ENCODE data around the gene GRID2.

DNA sequence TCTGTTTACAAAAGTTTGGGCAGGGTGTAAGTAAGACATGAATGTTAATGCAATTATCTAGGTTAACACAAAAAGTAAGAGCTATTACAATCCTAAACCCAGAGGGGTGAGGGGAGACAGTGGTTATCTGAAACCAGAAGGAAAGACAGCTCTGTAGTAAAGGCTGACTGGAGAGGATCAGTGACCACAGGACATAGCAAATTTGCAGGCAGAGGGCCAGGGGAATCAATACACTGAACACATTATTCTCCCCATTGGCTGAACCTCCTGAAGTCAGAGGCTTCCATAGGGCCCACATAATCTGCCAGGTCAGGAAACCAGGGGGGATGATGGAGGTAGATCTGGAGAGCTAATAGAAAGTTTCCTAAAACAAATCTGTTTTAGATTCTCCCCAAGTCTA lies 835.4 kb downstream of the GRID2 start:
- TF ChIP-seq ZFP30 (CRISPR knock-in tag; IDR thresholded peaks at IDR 0.05): no peak
- TF ChIP-seq ISL1 (CRISPR knock-in tag; IDR thresholded peaks at IDR 0.05): no peak
- no peak for TF ChIP-seq PPARA (CRISPR knock-in tag; IDR thresholded peaks at IDR 0.05; ENCODE audit: borderline replicate concordance)
- TF ChIP-seq ZNF70 (CRISPR knock-in tag; IDR thresholded peaks at IDR 0.05): no peak
- TF ChIP-seq, protein P1, sequence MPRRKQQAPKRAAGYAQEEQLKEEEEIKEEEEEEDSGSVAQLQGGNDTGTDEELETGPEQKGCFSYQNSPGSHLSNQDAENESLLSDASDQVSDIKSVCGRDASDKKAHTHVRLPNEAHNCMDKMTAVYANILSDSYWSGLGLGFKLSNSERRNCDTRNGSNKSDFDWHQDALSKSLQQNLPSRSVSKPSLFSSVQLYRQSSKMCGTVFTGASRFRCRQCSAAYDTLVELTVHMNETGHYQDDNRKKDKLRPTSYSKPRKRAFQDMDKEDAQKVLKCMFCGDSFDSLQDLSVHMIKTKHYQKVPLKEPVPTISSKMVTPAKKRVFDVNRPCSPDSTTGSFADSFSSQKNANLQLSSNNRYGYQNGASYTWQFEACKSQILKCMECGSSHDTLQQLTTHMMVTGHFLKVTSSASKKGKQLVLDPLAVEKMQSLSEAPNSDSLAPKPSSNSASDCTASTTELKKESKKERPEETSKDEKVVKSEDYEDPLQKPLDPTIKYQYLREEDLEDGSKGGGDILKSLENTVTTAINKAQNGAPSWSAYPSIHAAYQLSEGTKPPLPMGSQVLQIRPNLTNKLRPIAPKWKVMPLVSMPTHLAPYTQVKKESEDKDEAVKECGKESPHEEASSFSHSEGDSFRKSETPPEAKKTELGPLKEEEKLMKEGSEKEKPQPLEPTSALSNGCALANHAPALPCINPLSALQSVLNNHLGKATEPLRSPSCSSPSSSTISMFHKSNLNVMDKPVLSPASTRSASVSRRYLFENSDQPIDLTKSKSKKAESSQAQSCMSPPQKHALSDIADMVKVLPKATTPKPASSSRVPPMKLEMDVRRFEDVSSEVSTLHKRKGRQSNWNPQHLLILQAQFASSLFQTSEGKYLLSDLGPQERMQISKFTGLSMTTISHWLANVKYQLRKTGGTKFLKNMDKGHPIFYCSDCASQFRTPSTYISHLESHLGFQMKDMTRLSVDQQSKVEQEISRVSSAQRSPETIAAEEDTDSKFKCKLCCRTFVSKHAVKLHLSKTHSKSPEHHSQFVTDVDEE (CRISPR knock-in tag; IDR thresholded peaks at IDR 0.05): no peak
- TF ChIP-seq, protein P2, sequence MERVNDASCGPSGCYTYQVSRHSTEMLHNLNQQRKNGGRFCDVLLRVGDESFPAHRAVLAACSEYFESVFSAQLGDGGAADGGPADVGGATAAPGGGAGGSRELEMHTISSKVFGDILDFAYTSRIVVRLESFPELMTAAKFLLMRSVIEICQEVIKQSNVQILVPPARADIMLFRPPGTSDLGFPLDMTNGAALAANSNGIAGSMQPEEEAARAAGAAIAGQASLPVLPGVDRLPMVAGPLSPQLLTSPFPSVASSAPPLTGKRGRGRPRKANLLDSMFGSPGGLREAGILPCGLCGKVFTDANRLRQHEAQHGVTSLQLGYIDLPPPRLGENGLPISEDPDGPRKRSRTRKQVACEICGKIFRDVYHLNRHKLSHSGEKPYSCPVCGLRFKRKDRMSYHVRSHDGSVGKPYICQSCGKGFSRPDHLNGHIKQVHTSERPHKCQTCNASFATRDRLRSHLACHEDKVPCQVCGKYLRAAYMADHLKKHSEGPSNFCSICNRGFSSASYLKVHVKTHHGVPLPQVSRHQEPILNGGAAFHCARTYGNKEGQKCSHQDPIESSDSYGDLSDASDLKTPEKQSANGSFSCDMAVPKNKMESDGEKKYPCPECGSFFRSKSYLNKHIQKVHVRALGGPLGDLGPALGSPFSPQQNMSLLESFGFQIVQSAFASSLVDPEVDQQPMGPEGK (CRISPR knock-in tag; IDR thresholded peaks at IDR 0.05; ENCODE audit: borderline replicate concordance): no peak
- TF ChIP-seq, protein P3, sequence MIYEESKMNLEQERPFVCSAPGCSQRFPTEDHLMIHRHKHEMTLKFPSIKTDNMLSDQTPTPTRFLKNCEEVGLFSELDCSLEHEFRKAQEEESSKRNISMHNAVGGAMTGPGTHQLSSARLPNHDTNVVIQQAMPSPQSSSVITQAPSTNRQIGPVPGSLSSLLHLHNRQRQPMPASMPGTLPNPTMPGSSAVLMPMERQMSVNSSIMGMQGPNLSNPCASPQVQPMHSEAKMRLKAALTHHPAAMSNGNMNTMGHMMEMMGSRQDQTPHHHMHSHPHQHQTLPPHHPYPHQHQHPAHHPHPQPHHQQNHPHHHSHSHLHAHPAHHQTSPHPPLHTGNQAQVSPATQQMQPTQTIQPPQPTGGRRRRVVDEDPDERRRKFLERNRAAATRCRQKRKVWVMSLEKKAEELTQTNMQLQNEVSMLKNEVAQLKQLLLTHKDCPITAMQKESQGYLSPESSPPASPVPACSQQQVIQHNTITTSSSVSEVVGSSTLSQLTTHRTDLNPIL (CRISPR knock-in tag; IDR thresholded peaks at IDR 0.05; ENCODE audit: low read depth): no peak
- no peak for TF ChIP-seq ARNTL (CRISPR knock-in tag; IDR thresholded peaks at IDR 0.05; ENCODE audit: borderline replicate concordance, low read depth)
- TF ChIP-seq ESRRG (CRISPR knock-in tag; IDR thresholded peaks at IDR 0.05): no peak
- TF ChIP-seq CSDC2 (CRISPR knock-in tag; IDR thresholded peaks at IDR 0.05): no peak

Measured in SK-N-SH treated with all-trans-retinoic acid at 6 μM for 48 hours (cell line).